Esophagus mucosa (tissue), 1 donor: Measurements from ENCODE around the gene HSP90AA1. TPM values are rescaled to one million over a fixed set of nuclear protein-coding genes. Genes with fewer than 3 reads are reported as not detected.

Source experiments
- ATAC-seq: fragments of 200-7000 bp; cut with Tn5 transposase; one replicate; pipeline ENCODE4 v1.9.1; 2020
- total RNA-seq: library from RNA; stranded (reverse); gene quantifications from one replicate; pipeline ENCODE4 v1.2.4, GENCODE V29; 2023
- donor health status: DM: yes; HTN: yes; CAD: no.

Gene HSP90AA1
- total RNA-seq, 1 donor from 2014 or later = 192 TPM

DNA sequence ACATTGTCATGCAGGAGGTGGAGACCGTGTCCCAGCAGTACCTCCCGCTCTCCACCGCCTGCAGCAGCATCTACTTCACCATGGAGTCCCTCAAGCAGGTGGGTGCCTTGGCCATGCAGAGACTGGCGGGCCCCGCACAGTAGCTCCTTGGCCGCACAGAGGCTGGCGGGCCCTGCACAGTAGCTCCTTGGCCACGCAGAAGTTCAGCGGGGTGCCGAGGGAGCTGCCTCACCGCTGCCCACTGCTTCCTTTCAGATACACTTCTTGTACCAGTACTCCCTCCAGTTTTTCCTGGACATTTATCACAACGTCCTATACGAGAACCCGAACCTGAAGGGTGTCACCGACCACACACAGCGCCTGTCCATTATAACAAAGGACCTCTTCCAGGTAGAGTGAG is 47.7 kb downstream of the HSP90AA1 start:
- ATAC-seq = no peak

DNA sequence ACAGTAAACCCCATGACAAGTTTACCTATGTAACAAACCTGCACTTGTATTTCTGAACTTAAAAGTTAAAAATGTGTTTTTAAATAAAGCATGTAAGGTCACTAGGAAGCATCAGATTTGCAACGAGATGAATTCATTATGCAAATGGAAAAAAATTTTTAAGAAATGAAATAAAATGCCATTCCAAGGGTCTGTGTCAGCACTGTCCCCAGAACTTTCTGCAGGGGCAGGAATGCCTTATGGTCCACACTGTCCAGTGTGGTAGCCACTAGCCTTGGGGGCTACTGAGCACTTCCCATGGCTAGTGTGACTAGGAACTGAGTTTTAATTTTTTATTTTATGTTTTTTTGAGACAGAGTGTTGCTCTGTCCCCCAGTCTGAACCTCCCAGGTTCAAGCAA is 49.2 kb downstream of the HSP90AA1 start:
- no peak for ATAC-seq

DNA sequence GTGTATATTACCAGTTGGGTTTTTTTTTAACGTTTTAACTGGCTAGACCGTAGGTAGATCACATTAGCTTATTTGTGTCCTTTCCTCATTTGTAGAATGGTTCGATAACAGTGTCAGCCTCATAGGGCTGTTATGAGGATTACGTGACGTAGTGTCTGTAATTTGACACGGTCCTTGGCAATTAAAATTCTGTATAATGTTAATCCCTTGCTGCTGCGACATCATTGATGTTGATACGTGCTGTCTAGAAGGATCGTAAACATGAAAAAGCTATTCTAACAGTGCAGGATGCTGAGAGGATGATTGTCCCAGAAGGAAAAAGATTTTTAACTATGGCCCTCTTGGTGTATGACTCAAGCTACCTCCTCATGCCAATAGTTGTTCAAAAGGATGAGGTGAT is 50.9 kb downstream of the HSP90AA1 start:
- ATAC-seq = no peak

DNA sequence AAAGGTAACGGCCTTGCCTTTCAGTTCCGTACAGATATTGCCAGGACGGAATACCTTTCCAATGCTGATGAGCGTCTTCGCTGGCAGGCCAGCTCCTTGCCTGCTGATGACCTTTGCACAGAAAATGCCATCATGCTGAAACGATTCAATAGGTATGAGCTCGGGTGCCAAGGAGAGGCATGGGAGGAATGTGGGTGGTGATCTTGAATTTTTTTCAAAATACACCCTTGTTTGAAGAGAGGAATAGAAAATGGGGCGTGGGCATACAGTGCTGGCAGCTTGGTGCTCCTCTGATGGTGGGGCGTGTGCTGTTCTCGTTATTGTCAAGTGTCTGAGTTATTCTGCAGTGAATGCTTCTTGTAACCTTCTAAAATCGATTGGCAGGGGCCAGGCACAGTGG is 52.5 kb downstream of the HSP90AA1 start:
- no peak for ATAC-seq

DNA sequence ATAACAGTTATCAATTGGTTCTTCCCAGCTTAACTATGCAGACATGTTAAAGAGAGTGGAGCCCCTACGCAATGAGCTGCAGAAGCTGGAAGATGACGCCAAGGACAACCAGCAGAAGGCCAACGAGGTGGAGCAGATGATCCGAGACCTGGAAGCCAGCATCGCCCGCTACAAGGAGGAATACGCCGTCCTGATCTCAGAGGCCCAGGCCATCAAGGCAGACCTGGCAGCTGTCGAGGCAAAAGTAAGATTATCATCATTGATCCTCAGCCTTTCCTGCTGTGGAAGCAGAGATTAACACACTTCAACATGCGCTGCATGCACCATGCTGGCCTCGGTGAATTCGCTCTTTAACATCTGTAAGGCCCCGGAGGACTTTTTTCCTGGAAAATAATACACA is 53.6 kb downstream of the HSP90AA1 start:
- no peak for ATAC-seq

Other genes with a start within 250 kb of the HSP90AA1 start
- 250 TPM for gene DYNC1H1, start 122.5 kb downstream of the HSP90AA1 start, total RNA-seq
- gene WDR20, start 52.9 kb upstream of the HSP90AA1 start, total RNA-seq = 26.5 TPM
- gene MOK, start 218.1 kb upstream of the HSP90AA1 start, total RNA-seq = 3.5 TPM
- 6.1 TPM for gene ZNF839, start 232.7 kb upstream of the HSP90AA1 start, total RNA-seq